Measurements from ENCODE around the gene STIP1. TPM values are rescaled to one million over a fixed set of nuclear protein-coding genes. Genes with fewer than 3 reads are reported as not detected.

Gene STIP1
- total RNA-seq, 4 donors from 2014 or later = 53.3 to 109 (median 79.8) TPM

GRCh38 chr11:64241241-64241490 is 55.2 kb downstream of the STIP1 start:
- WGBS, 2 donors = 1 to 4% methylated on average over 23 of the region's 24 CpGs

GRCh38 chr11:64241491-64242374 is 55.8 kb downstream of the STIP1 start:
- peak in 1 of 5 experiments; percentile 27 for TF ChIP-seq CTCF (IDR thresholded peaks at IDR 0.05)
- peak; percentile 44 to 74 for TF ChIP-seq EP300 (IDR thresholded peaks at IDR 0.05)
- TF ChIP-seq POLR2A (IDR thresholded peaks at IDR 0.05) = peak; percentile 13 to 59
- DNase-seq (ENCODE audit: low spot score in 2 of 2) = no peak
- H3K36me3 ChIP-seq = peaks cover 0 to 44% (median 4%) of the 10 kb centered on the region in 3 donors
- no peaks in the 10 kb centered on the region for H3K27me3 ChIP-seq
- peak overlapping the region; percentile 78 to 98 (median 88) for H3K4me3 ChIP-seq
- WGBS, 2 donors = 1 to 2% methylated on average over 39 to 54 of the region's 63 CpGs
- H3K9me3 ChIP-seq = no peaks in the 10 kb centered on the region
- H3K4me1 ChIP-seq = peaks cover 0 to 54% (median 34%) of the 10 kb centered on the region in 4 donors
- peak overlapping the region; percentile 95 to 100 (median 100) for H3K27ac ChIP-seq

More at GRCh38 chr11:64241241-64241490, 55.2 kb downstream of the STIP1 start:
- Histone ChIP-seq H3K9me3 (no peaks in the 10 kb centered on the region), H3K4me1 (peaks cover 0 to 54% (median 34%) of the 10 kb centered on the region in 4 donors), H3K36me3 (peaks cover 0 to 48% (median 4%) of the 10 kb centered on the region in 3 donors), H3K4me3 (peak overlapping the region; percentile 55 to 91 (median 82)), H3K27me3 (no peaks in the 10 kb centered on the region), H3K27ac (peak overlapping the region; percentile 95 to 100 (median 100))
- DNase-seq (ENCODE audit: low spot score in 2 of 2) = peak; percentile 97 to 99
- TF ChIP-seq POLR2A (IDR thresholded peaks at IDR 0.05) = no peak
- no peak for TF ChIP-seq CTCF (IDR thresholded peaks at IDR 0.05)
- TF ChIP-seq EP300 (IDR thresholded peaks at IDR 0.05) = no peak

- no peaks in the 10 kb centered on the region for H3K9me3 ChIP-seq
- no peak for TF ChIP-seq POLR2A (IDR thresholded peaks at IDR 0.05)
- no peak for TF ChIP-seq CTCF (IDR thresholded peaks at IDR 0.05)
- no peak for TF ChIP-seq EP300 (IDR thresholded peaks at IDR 0.05)
- H3K4me3 ChIP-seq = no peak overlapping the region
- no peaks in the 10 kb centered on the region for H3K27me3 ChIP-seq
- WGBS, 2 donors = 76 to 81% methylated on average over 8 of the region's 8 CpGs
- H3K4me1 ChIP-seq = peaks cover 0 to 66% (median 34%) of the 10 kb centered on the region in 4 donors
- H3K36me3 ChIP-seq = peaks cover 0 to 28% (median 3%) of the 10 kb centered on the region in 3 donors
- no peak for DNase-seq (ENCODE audit: low spot score in 2 of 2)
- H3K27ac ChIP-seq = peak overlapping the region in 1 of 4 donors; percentile 100
Measured at GRCh38 chr11:64243236-64243854, 57.4 kb downstream of the STIP1 start.

GRCh38 chr11:64244107-64244506 is 58.1 kb downstream of the STIP1 start:
- H3K4me3 ChIP-seq = no peak overlapping the region
- no peak for DNase-seq (ENCODE audit: low spot score in 2 of 2)
- H3K36me3 ChIP-seq = peaks cover 0 to 20% (median 0%) of the 10 kb centered on the region in 3 donors
- H3K27me3 ChIP-seq = no peaks in the 10 kb centered on the region
- peaks cover 0 to 73% (median 32%) of the 10 kb centered on the region in 4 donors for H3K4me1 ChIP-seq
- WGBS, 2 donors = 33 to 43% methylated on average over 5 of the region's 5 CpGs
- TF ChIP-seq CTCF (IDR thresholded peaks at IDR 0.05) (no peak), EP300 (IDR thresholded peaks at IDR 0.05) (no peak), POLR2A (IDR thresholded peaks at IDR 0.05) (no peak)
- peak overlapping the region in 1 of 4 donors; percentile 16 for H3K27ac ChIP-seq
- H3K9me3 ChIP-seq = no peaks in the 10 kb centered on the region

- Histone ChIP-seq H3K9me3 (no peaks in the 10 kb centered on the region), H3K4me1 (peaks cover 0 to 77% (median 31%) of the 10 kb centered on the region in 4 donors), H3K4me3 (peak overlapping the region; percentile 44 to 80 (median 70)), H3K27ac (peak overlapping the region in 3 of 4 donors; percentile 83 to 92 (median 84)), H3K27me3 (no peaks in the 10 kb centered on the region), H3K36me3 (peaks cover 0 to 18% (median 0%) of the 10 kb centered on the region in 3 donors)
- TF ChIP-seq EP300 (IDR thresholded peaks at IDR 0.05) (no peak), CTCF (IDR thresholded peaks at IDR 0.05) (no peak), POLR2A (IDR thresholded peaks at IDR 0.05) (no peak)
- DNase-seq (ENCODE audit: low spot score in 2 of 2) = no peak
- WGBS, 2 donors = 0 to 15% methylated on average over 1 to 6 of the region's 6 CpGs
Measured at GRCh38 chr11:64244966-64245365, 59.0 kb downstream of the STIP1 start.

All from tibial nerve (tissue), 4 donors.